CD4-positive, alpha-beta T cell treated with Interleukin-4 for 1 hour (primary cell): ENCODE results near the gene CCDC69.

Experiments used
- DNase-seq, 2 donors: peaks; one replicate each; pipeline ENCODE4 v3.0.0-alpha.2; 2020 to 2022

The CCDC69 gene

GRCh38 chr5:151139015-151139414 is 84.9 kb downstream of the CCDC69 start:
- peak; percentile 40 to 66 for DNase-seq

- no peak for DNase-seq
Observed at GRCh38 chr5:151138114-151138513, 85.8 kb downstream of the CCDC69 start.

- no peak for DNase-seq
Observed at GRCh38 chr5:151137067-151137825, 86.6 kb downstream of the CCDC69 start.

GRCh38 chr5:151134228-151134627 is 89.7 kb downstream of the CCDC69 start:
- no peak for DNase-seq

GRCh38 chr5:151132963-151133362 is 90.9 kb downstream of the CCDC69 start:
- DNase-seq: peak in 1 of 2 donors; percentile 55
